ENCODE data around the gene MVD. TPM values are rescaled to one million over a fixed set of nuclear protein-coding genes. Genes with fewer than 3 reads are reported as not detected.
A peak's percentile ranks its signal among the peaks of the same experiment; 100 is the strongest.

MVD gene
- total and polyA plus RNA-seq, 2 experiments from 2014 or later: 95.3 to 149 TPM

- Mint-ChIP-seq H3K4me1 (peaks cover 12% of the 10 kb centered on the region; the same call in 2 of the 3 replicates), H3K9me3 (no peaks in the 10 kb centered on the region), H3K27ac (peak overlapping the region; percentile 62; the same call in 1 of the 2 replicates), H3K4me3 (no peak overlapping the region), H3K27me3 (ENCODE audit: insufficient read depth, low read depth, poor library complexity) (peaks cover 13% of the 10 kb centered on the region), H3K36me3 (ENCODE audit: low read depth) (peaks cover 14% of the 10 kb centered on the region; the same call in 2 of the 3 replicates)
- Histone ChIP-seq H3K79me2 (replicated peaks; ENCODE audit: insufficient read depth) (peaks cover 52% of the 10 kb centered on the region), H3F3A (replicated peaks; ENCODE audit: low read depth) (0 out of 2 replicates have a peak, but pooled peaks cover 9% of the 10 kb centered on the region), H3K4me3 (no peak overlapping the region), H3K27ac (ENCODE audit: low read depth) (no peak overlapping the region), H3K4me2 (no peak overlapping the region), H3K36me3 (ENCODE audit: insufficient read depth) (peaks cover 7% of the 10 kb centered on the region), H3K27me3 (ENCODE audit: insufficient read depth) (no peaks in the 10 kb centered on the region), H3K4me1 (ENCODE audit: insufficient read depth) (peaks cover 16% of the 10 kb centered on the region), H2AFZ (no peak overlapping the region), H3K9me2 (ENCODE audit: insufficient read depth) (no peaks in the 10 kb centered on the region), H4K20me1 (replicated peaks; ENCODE audit: insufficient read depth) (peaks cover 35% of the 10 kb centered on the region)
- DNase-seq (ENCODE audit: low spot score): no peak
- no peak for ATAC-seq
- no peak for TF ChIP-seq EZH2 (IDR thresholded peaks at IDR 0.05; ENCODE audit: low read depth, unreplicated experiment)
- TF ChIP-seq CTCF (conservative IDR thresholded peaks at IDR 0.05; ENCODE audit: low read depth in 2 of 2): no peak
Measured at GRCh38 chr16:88659160-88659559, 3.7 kb downstream of the MVD start.

GRCh38 chr16:88658714-88659113 is 4.2 kb downstream of the MVD start:
- Histone ChIP-seq H3K4me1 (ENCODE audit: insufficient read depth) (peaks cover 15% of the 10 kb centered on the region), H3K27me3 (ENCODE audit: insufficient read depth) (no peaks in the 10 kb centered on the region), H3K36me3 (ENCODE audit: insufficient read depth) (peaks cover 7% of the 10 kb centered on the region), H2AFZ (no peak overlapping the region), H3K79me2 (replicated peaks; ENCODE audit: insufficient read depth) (peaks cover 47% of the 10 kb centered on the region), H3K4me3 (no peak overlapping the region), H3F3A (replicated peaks; ENCODE audit: low read depth) (0 out of 2 replicates have a peak, but pooled peaks cover 9% of the 10 kb centered on the region), H3K9me2 (ENCODE audit: insufficient read depth) (no peaks in the 10 kb centered on the region), H4K20me1 (replicated peaks; ENCODE audit: insufficient read depth) (peaks cover 35% of the 10 kb centered on the region), H3K4me2 (no peak overlapping the region), H3K27ac (ENCODE audit: low read depth) (no peak overlapping the region)
- peaks cover 14% of the 10 kb centered on the region; the same call in 2 of the 3 replicates for H3K36me3 Mint-ChIP-seq (ENCODE audit: low read depth)
- DNase-seq (ENCODE audit: low spot score) (no peak), ATAC-seq (no peak)
- peaks cover 11% of the 10 kb centered on the region for H3K27me3 Mint-ChIP-seq (ENCODE audit: insufficient read depth, low read depth, poor library complexity)
- no peaks in the 10 kb centered on the region for H3K9me3 Mint-ChIP-seq
- no peak overlapping the region; the same call in 2 of the 3 replicates for H3K4me3 Mint-ChIP-seq
- peaks cover 9% of the 10 kb centered on the region; the same call in 2 of the 3 replicates for H3K4me1 Mint-ChIP-seq
- H3K27ac Mint-ChIP-seq: peak overlapping the region; percentile 62; the same call in 1 of the 2 replicates
- TF ChIP-seq STAT1 (IDR thresholded peaks at IDR 0.05; ENCODE audit: unreplicated experiment): no peak
- TF ChIP-seq JUNB (IDR thresholded peaks at IDR 0.05; ENCODE audit: unreplicated experiment): no peak
- no peak for TF ChIP-seq REST (IDR thresholded peaks at IDR 0.05; ENCODE audit: unreplicated experiment)
- TF ChIP-seq ETS1 (IDR thresholded peaks at IDR 0.05): no peak
- TF ChIP-seq, protein P1, sequence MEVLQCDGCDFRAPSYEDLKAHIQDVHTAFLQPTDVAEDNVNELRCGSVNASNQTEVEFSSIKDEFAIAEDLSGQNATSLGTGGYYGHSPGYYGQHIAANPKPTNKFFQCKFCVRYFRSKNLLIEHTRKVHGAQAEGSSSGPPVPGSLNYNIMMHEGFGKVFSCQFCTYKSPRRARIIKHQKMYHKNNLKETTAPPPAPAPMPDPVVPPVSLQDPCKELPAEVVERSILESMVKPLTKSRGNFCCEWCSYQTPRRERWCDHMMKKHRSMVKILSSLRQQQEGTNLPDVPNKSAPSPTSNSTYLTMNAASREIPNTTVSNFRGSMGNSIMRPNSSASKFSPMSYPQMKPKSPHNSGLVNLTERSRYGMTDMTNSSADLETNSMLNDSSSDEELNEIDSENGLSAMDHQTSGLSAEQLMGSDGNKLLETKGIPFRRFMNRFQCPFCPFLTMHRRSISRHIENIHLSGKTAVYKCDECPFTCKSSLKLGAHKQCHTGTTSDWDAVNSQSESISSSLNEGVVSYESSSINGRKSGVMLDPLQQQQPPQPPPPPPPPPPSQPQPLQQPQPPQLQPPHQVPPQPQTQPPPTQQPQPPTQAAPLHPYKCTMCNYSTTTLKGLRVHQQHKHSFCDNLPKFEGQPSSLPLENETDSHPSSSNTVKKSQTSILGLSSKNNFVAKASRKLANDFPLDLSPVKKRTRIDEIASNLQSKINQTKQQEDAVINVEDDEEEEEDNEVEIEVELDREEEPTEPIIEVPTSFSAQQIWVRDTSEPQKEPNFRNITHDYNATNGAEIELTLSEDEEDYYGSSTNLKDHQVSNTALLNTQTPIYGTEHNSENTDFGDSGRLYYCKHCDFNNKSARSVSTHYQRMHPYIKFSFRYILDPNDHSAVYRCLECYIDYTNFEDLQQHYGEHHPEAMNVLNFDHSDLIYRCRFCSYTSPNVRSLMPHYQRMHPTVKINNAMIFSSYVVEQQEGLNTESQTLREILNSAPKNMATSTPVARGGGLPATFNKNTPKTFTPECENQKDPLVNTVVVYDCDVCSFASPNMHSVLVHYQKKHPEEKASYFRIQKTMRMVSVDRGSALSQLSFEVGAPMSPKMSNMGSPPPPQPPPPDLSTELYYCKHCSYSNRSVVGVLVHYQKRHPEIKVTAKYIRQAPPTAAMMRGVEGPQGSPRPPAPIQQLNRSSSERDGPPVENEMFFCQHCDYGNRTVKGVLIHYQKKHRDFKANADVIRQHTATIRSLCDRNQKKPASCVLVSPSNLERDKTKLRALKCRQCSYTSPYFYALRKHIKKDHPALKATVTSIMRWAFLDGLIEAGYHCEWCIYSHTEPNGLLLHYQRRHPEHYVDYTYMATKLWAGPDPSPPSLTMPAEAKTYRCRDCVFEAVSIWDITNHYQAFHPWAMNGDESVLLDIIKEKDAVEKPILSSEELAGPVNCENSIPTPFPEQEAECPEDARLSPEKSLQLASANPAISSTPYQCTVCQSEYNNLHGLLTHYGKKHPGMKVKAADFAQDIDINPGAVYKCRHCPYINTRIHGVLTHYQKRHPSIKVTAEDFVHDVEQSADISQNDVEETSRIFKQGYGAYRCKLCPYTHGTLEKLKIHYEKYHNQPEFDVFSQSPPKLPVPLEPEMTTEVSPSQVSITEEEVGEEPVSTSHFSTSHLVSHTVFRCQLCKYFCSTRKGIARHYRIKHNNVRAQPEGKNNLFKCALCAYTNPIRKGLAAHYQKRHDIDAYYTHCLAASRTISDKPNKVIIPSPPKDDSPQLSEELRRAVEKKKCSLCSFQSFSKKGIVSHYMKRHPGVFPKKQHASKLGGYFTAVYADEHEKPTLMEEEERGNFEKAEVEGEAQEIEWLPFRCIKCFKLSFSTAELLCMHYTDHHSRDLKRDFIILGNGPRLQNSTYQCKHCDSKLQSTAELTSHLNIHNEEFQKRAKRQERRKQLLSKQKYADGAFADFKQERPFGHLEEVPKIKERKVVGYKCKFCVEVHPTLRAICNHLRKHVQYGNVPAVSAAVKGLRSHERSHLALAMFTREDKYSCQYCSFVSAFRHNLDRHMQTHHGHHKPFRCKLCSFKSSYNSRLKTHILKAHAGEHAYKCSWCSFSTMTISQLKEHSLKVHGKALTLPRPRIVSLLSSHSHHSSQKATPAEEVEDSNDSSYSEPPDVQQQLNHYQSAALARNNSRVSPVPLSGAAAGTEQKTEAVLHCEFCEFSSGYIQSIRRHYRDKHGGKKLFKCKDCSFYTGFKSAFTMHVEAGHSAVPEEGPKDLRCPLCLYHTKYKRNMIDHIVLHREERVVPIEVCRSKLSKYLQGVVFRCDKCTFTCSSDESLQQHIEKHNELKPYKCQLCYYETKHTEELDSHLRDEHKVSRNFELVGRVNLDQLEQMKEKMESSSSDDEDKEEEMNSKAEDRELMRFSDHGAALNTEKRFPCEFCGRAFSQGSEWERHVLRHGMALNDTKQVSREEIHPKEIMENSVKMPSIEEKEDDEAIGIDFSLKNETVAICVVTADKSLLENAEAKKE (CRISPR knock-in tag; IDR thresholded peaks at IDR 0.05): no peak
- TF ChIP-seq POLR2AphosphoS5 (IDR thresholded peaks at IDR 0.05; ENCODE audit: low read depth): no peak

All from GM23338 (cell line).